Subcutaneous abdominal adipose tissue (tissue), 5 donors: ENCODE data around the gene PECR.
A peak's percentile ranks its signal among the peaks of the same experiment; 100 is the strongest.

Experiments
- H3K27ac ChIP-seq: one replicate; pipeline ENCODE4 v1.7.0; 2013; ENCODE audit warnings: low read depth, mild to moderate bottlenecking, inconsistent platforms, low read length, moderate library complexity
- H3K27me3 ChIP-seq, 5 donors: one replicate each; pipeline ENCODE4 v1.7.0; 2013; ENCODE audit warnings: low read length in 5 of 5, inconsistent platforms in 1 of 5; ENCODE audit not compliant: control insufficient read depth in 5 of 5, insufficient read depth in 4 of 5
- H3K36me3 ChIP-seq, 5 donors: one replicate each; pipeline ENCODE4 v1.7.0; 2013; ENCODE audit warnings: low read length in 5 of 5; ENCODE audit not compliant: control insufficient read depth in 5 of 5, insufficient read depth in 5 of 5
- H3K4me1 ChIP-seq, 5 donors: one replicate each; pipeline ENCODE4 v1.7.0; 2013; ENCODE audit warnings: low read length in 5 of 5, mild to moderate bottlenecking in 3 of 5, moderate library complexity in 1 of 5; ENCODE audit not compliant: control insufficient read depth in 5 of 5, insufficient read depth in 5 of 5
- H3K4me3 ChIP-seq, 5 donors: one replicate each; pipeline ENCODE4 v1.7.0; 2013; ENCODE audit warnings: low read length in 5 of 5, low read depth in 1 of 5
- H3K9ac ChIP-seq, 5 donors: one replicate each; pipeline ENCODE4 v1.7.0; 2013; ENCODE audit warnings: low read length in 5 of 5, mild to moderate bottlenecking in 4 of 5, moderate library complexity in 3 of 5
- H3K9me3 ChIP-seq, 5 donors: one replicate each; pipeline ENCODE4 v1.7.0; 2013; ENCODE audit warnings: low read length in 5 of 5; ENCODE audit not compliant: control insufficient read depth in 5 of 5
- donor health status: healthy.
- donor health status: healthy.
- donor health status: healthy.
- donor health status: healthy.
- donor health status: healthy.

PECR gene

GRCh38 chr2:216081487-216082116, at the start of gene PECR, which contains the start of gene TMEM169:
Gene PECR (minus strand): TSS chr2:216081809. CDS start chr2:216081741, 68 bp downstream.
Gene TMEM169 (plus strand): TSS chr2:216081919. CDS start chr2:216095964, 14,045 bp downstream.
- no peaks in the 10 kb centered on the region for H3K9me3 ChIP-seq
- H3K27ac ChIP-seq: peak within 1 kb of the TSS; percentile 74
- H3K36me3 ChIP-seq: no peaks in the 10 kb centered on the region
- H3K4me1 ChIP-seq: peaks cover 1 to 29% (median 21%) of the 10 kb centered on the region in 5 donors
- H3K4me3 ChIP-seq: peak within 1 kb of the TSS; percentile 89 to 97 (median 90)
- H3K27me3 ChIP-seq: no peaks in the 10 kb centered on the region
- peak within 1 kb of the TSS; percentile 73 to 90 (median 89) for H3K9ac ChIP-seq

DNA sequence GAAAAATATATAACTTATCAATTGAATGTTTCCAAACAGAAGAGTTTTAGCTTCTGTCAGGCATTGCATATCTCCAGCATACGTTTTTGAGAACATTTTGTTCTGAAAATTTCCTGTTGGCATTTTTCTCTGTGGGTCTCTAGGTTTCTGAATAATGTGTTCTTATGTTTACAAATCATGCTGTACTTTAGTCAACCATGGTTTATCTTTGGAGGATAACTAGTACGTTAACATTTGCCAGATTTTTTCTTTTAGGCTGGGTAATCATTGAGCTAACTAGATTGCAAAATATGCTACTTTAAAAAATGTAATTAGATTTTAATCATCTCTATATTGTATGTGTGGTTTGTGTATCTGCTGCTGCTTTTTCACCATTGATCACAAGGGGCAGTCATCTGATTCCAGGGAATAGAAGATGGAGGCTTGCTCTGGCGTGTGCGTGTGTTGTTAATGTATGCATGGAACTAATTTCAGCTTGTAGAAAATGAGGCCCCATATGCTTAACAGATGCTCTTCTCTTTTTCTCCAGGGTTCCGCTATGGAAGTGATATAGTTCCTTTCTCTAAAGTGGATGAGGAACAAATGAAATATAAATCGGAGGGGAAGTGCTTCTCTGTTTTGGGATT, 48.9 kb upstream of the PECR start:
- Histone ChIP-seq H3K4me1 (peaks cover 0 to 13% (median 0%) of the 10 kb centered on the region in 5 donors), H3K36me3 (peaks cover 69 to 94% (median 75%) of the 10 kb centered on the region in 5 donors), H3K27me3 (no peaks in the 10 kb centered on the region), H3K4me3 (no peak overlapping the region), H3K9me3 (no peaks in the 10 kb centered on the region), H3K9ac (no peak overlapping the region), H3K27ac (no peak overlapping the region)

- Histone ChIP-seq H3K36me3 (peaks cover 65 to 95% (median 69%) of the 10 kb centered on the region in 5 donors), H3K9ac (no peak overlapping the region), H3K9me3 (no peaks in the 10 kb centered on the region), H3K27ac (no peak overlapping the region), H3K4me3 (no peak overlapping the region), H3K4me1 (peaks cover 0 to 7% (median 0%) of the 10 kb centered on the region in 5 donors), H3K27me3 (no peaks in the 10 kb centered on the region)
These were observed 45.3 kb upstream of the PECR start for GRCh38 chr2:216126943-216127342.

GRCh38 chr2:216121255-216121654, 39.6 kb upstream of the PECR start:
- no peaks in the 10 kb centered on the region for H3K9me3 ChIP-seq
- no peak overlapping the region for H3K9ac ChIP-seq
- no peak overlapping the region for H3K4me3 ChIP-seq
- peaks cover 2 to 26% (median 20%) of the 10 kb centered on the region in 5 donors for H3K4me1 ChIP-seq
- H3K36me3 ChIP-seq: peaks cover 54 to 94% (median 68%) of the 10 kb centered on the region in 5 donors
- H3K27me3 ChIP-seq: no peaks in the 10 kb centered on the region
- H3K27ac ChIP-seq: no peak overlapping the region

DNA sequence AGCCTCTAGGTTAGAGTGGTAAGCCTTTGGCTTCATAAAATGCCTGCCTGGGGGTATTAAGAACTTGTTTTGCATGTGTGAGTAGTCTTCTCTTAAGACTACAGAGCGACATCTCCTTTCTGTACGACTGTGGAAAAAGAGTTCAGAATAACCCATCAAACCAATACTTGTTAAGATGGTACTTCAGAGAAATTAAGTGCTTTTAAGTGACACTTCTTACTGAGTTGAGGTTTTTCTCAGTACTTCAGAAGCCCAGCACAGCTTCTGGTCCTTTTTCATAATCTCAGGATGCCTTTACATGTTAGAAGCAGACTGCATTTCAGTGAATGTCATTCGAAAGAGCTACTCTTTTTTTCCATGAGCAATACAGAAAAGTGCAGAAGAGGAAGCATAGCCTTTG, 38.4 kb upstream of the PECR start:
- H3K36me3 ChIP-seq: peaks cover 45 to 83% (median 58%) of the 10 kb centered on the region in 5 donors
- H3K9ac ChIP-seq: peak overlapping the region in 2 of 5 donors; percentile 31 to 42
- H3K27me3 ChIP-seq: no peaks in the 10 kb centered on the region
- no peaks in the 10 kb centered on the region for H3K9me3 ChIP-seq
- H3K27ac ChIP-seq: no peak overlapping the region
- no peak overlapping the region for H3K4me3 ChIP-seq
- H3K4me1 ChIP-seq: peaks cover 2 to 35% (median 26%) of the 10 kb centered on the region in 5 donors

DNA sequence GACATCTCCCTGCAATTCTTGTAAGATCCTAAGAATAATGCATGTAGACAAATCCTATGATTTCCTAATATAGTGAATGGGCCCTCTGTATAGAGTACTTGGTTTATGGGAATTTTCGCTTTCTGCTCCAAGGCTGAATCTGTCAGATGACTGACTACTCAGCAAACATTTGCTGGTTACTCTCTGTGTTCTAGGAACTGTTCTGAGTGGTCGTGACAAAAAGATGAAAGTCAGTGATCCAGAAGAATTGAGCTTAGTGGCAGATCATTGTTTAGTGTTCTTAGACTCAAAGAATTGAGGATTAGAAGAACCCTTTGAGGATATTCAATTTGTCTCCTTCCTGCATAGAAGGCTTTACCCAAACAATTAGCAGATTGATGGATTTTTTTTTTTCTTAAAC, 37.5 kb upstream of the PECR start:
- no peaks in the 10 kb centered on the region for H3K9me3 ChIP-seq
- H3K9ac ChIP-seq: peak overlapping the region in 1 of 5 donors; percentile 53
- peaks cover 2 to 35% (median 31%) of the 10 kb centered on the region in 5 donors for H3K4me1 ChIP-seq
- H3K27me3 ChIP-seq: no peaks in the 10 kb centered on the region
- H3K27ac ChIP-seq: peak overlapping the region; percentile 55
- H3K4me3 ChIP-seq: no peak overlapping the region
- H3K36me3 ChIP-seq: peaks cover 41 to 77% (median 55%) of the 10 kb centered on the region in 5 donors

DNA sequence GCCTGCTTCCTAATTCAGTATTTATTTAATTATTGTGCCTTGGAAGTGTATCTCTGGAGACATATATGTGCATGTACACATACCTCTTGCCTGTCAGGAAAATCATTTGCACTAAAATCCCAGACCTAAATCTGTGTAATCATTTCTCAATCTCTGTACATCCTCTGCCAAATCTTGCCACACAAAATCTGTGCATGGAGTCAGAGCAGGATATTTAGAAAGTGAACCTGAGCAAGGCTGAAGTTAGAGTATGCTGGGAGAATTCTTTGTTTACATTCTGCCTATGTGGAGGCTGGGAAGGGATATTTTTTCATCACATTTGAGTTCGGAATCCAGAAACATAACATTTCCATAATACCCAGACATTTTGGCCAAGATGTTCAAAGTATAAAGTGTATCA, 36.9 kb upstream of the PECR start:
- H3K27me3 ChIP-seq: no peaks in the 10 kb centered on the region
- H3K4me1 ChIP-seq: peaks cover 2 to 35% (median 32%) of the 10 kb centered on the region in 5 donors
- H3K9ac ChIP-seq: peak overlapping the region in 1 of 5 donors; percentile 53
- H3K4me3 ChIP-seq: no peak overlapping the region
- H3K27ac ChIP-seq: peak overlapping the region; percentile 55
- H3K9me3 ChIP-seq: no peaks in the 10 kb centered on the region
- H3K36me3 ChIP-seq: peaks cover 42 to 77% (median 55%) of the 10 kb centered on the region in 5 donors

- Histone ChIP-seq H3K4me3 (no peak overlapping the region), H3K4me1 (peaks cover 2 to 35% (median 32%) of the 10 kb centered on the region in 5 donors), H3K27ac (no peak overlapping the region)
These were observed 36.1 kb upstream of the PECR start for GRCh38 chr2:216117561-216118340.

GRCh38 chr2:216116418-216116817, 34.8 kb upstream of the PECR start:
- H3K27me3 ChIP-seq: no peaks in the 10 kb centered on the region
- H3K9me3 ChIP-seq: no peaks in the 10 kb centered on the region
- H3K9ac ChIP-seq: no peak overlapping the region
- no peak overlapping the region for H3K27ac ChIP-seq
- no peak overlapping the region for H3K4me3 ChIP-seq
- H3K36me3 ChIP-seq: peaks cover 41 to 77% (median 50%) of the 10 kb centered on the region in 5 donors
- H3K4me1 ChIP-seq: peaks cover 2 to 35% (median 32%) of the 10 kb centered on the region in 5 donors

More at GRCh38 chr2:216117561-216118340, 36.1 kb upstream of the PECR start:
- H3K36me3 ChIP-seq: peaks cover 43 to 77% (median 55%) of the 10 kb centered on the region in 5 donors
- H3K27me3 ChIP-seq: no peaks in the 10 kb centered on the region
- H3K9ac ChIP-seq: no peak overlapping the region
- H3K9me3 ChIP-seq: no peaks in the 10 kb centered on the region
